GM19043 (cell line): ENCODE results near the gene CRYL1.

ENCODE experiments used
- ATAC-seq: cut with Tn5 transposase; IDR thresholded peaks from one replicate; pipeline ENCODE4 v1.9.1; 2021; ENCODE audit warnings: low read depth; ENCODE audit not compliant: unreplicated experiment

The CRYL1 gene

GRCh38 chr13:20497006-20497775 lies 28.5 kb downstream of the CRYL1 start:
- no peak for ATAC-seq

GRCh38 chr13:20495087-20496023 lies 30.3 kb downstream of the CRYL1 start:
- no peak for ATAC-seq

- no peak for ATAC-seq
Measured at GRCh38 chr13:20494656-20495055, 31.0 kb downstream of the CRYL1 start.

- ATAC-seq, result no peak
Measured at GRCh38 chr13:20492641-20493040, 33.0 kb downstream of the CRYL1 start.

- no peak for ATAC-seq
Measured at GRCh38 chr13:20491926-20492435, 33.7 kb downstream of the CRYL1 start.

GRCh38 chr13:20489185-20489820 lies 36.4 kb downstream of the CRYL1 start:
- ATAC-seq, result no peak

- ATAC-seq, result no peak
Measured at GRCh38 chr13:20487927-20488326, 37.7 kb downstream of the CRYL1 start.

GRCh38 chr13:20482787-20483186 lies 42.9 kb downstream of the CRYL1 start:
- no peak for ATAC-seq

GRCh38 chr13:20482275-20482761 lies 43.3 kb downstream of the CRYL1 start:
- ATAC-seq, result no peak

GRCh38 chr13:20477394-20477793 lies 48.3 kb downstream of the CRYL1 start:
- ATAC-seq, result no peak

- peak; percentile 92 for ATAC-seq
Measured at GRCh38 chr13:20475927-20476691, 49.5 kb downstream of the CRYL1 start.

- no peak for ATAC-seq
Measured at GRCh38 chr13:20474515-20474914, 51.1 kb downstream of the CRYL1 start.

- no peak for ATAC-seq
Measured at GRCh38 chr13:20473888-20474287, 51.8 kb downstream of the CRYL1 start.

- no peak for ATAC-seq
Measured at GRCh38 chr13:20473139-20473538, 52.5 kb downstream of the CRYL1 start.

GRCh38 chr13:20472531-20472930 lies 53.1 kb downstream of the CRYL1 start:
- no peak for ATAC-seq

GRCh38 chr13:20470136-20470535 lies 55.5 kb downstream of the CRYL1 start:
- no peak for ATAC-seq

GRCh38 chr13:20466371-20466770 lies 59.3 kb downstream of the CRYL1 start:
- ATAC-seq, result no peak

- ATAC-seq, result no peak
Measured at GRCh38 chr13:20465218-20465879, 60.3 kb downstream of the CRYL1 start.

- ATAC-seq, result no peak
Measured at GRCh38 chr13:20462921-20463320, 62.7 kb downstream of the CRYL1 start.

GRCh38 chr13:20462533-20462915 lies 63.1 kb downstream of the CRYL1 start:
- ATAC-seq, result no peak
